GM19099 (cell line): ENCODE results near the gene PRLR.

Experiments used
- POLR2A ChIP-seq: IDR thresholded peaks from 3 replicates; pipeline ENCODE4 v1.6.1; 2011; ENCODE audit warnings: low read depth; ENCODE audit not compliant: insufficient read length; ENCODE audit errors: extremely low read depth

PRLR gene

GRCh38 chr5:35158622-35159369, 71.5 kb downstream of the PRLR start:
- no peak for TF ChIP-seq POLR2A

- TF ChIP-seq POLR2A, result no peak
Observed at GRCh38 chr5:35158204-35158603, 72.1 kb downstream of the PRLR start.

- TF ChIP-seq POLR2A, result no peak
Observed at GRCh38 chr5:35153375-35153932, 76.8 kb downstream of the PRLR start.

GRCh38 chr5:35152733-35153132, 77.6 kb downstream of the PRLR start:
- TF ChIP-seq POLR2A, result no peak

GRCh38 chr5:35151146-35151920, 79.0 kb downstream of the PRLR start:
- no peak for TF ChIP-seq POLR2A

- no peak for TF ChIP-seq POLR2A
Observed at GRCh38 chr5:35149041-35149440, 81.2 kb downstream of the PRLR start.

- TF ChIP-seq POLR2A, result no peak
Observed at GRCh38 chr5:35146406-35146805, 83.9 kb downstream of the PRLR start.

- no peak for TF ChIP-seq POLR2A
Observed at GRCh38 chr5:35145691-35146317, 84.5 kb downstream of the PRLR start.

- no peak for TF ChIP-seq POLR2A
Observed at GRCh38 chr5:35145012-35145411, 85.3 kb downstream of the PRLR start.

- no peak for TF ChIP-seq POLR2A
Observed at GRCh38 chr5:35143841-35144240, 86.4 kb downstream of the PRLR start.

- no peak for TF ChIP-seq POLR2A
Observed at GRCh38 chr5:35141739-35142138, 88.5 kb downstream of the PRLR start.

- no peak for TF ChIP-seq POLR2A
Observed at GRCh38 chr5:35138232-35138631, 92.1 kb downstream of the PRLR start.

GRCh38 chr5:35136386-35136785, 93.9 kb downstream of the PRLR start:
- no peak for TF ChIP-seq POLR2A

- no peak for TF ChIP-seq POLR2A
Observed at GRCh38 chr5:35135239-35135700, 95.0 kb downstream of the PRLR start.

- no peak for TF ChIP-seq POLR2A
Observed at GRCh38 chr5:35134278-35135030, 95.8 kb downstream of the PRLR start.
